Thoracic aorta (tissue), 2 donors: ENCODE measurements around the gene SH3PXD2A. TPM values are rescaled to one million over a fixed set of nuclear protein-coding genes. Genes with fewer than 3 reads are reported as not detected.

Source experiments
- ATAC-seq: fragments of 150-250 bp; one replicate; pipeline ENCODE4 v1.8.0; 2017; ENCODE audit warnings: low read depth; ENCODE audit not compliant: insufficient number of reproducible peaks, low FRiP score
- DNase-seq: peaks from one replicate; pipeline ENCODE4 v3.0.0-alpha.2; 2020; ENCODE audit warnings: low spot score
- H3K27ac ChIP-seq, 2 donors: fragments of 200-600 bp; sonication (generic); 1 replicate in 1 of 2; 2 replicates in 1 of 2; pipeline ENCODE4 v1.5.1; 2016; ENCODE audit warnings: mild to moderate bottlenecking in 2 of 2, moderate library complexity in 2 of 2
- H3K27me3 ChIP-seq: fragments of 200-600 bp; sonication (generic); replicated peaks from 2 replicates; pipeline ENCODE4 v1.6.0; 2016; ENCODE audit warnings: mild to moderate bottlenecking; ENCODE audit not compliant: insufficient read depth
- H3K36me3 ChIP-seq: fragments of 200-600 bp; sonication (generic); one replicate; pipeline ENCODE4 v1.5.1; 2016
- H3K4me1 ChIP-seq, 2 donors: fragments of 200-600 bp; sonication (generic); 1 replicate in 1 of 2; 2 replicates in 1 of 2; pipeline versions ENCODE4 v1.5.1 to v1.6.0; 2016; ENCODE audit warnings: low read depth in 2 of 2, mild to moderate bottlenecking in 1 of 2; ENCODE audit not compliant: control insufficient read depth in 1 of 2
- H3K4me3 ChIP-seq: fragments of 200-600 bp; sonication (generic); 2 replicates; pipeline ENCODE4 v1.5.1; 2016; ENCODE audit warnings: mild to moderate bottlenecking
- H3K9me3 ChIP-seq: fragments of 200-600 bp; sonication (generic); 2 replicates; pipeline ENCODE4 v1.5.1; 2016
- total RNA-seq, 2 donors: library from RNA; depleted of rRNA; stranded (reverse); fragments of >200 nt; gene quantifications; one replicate each; pipeline versions ENCODE4 v1.1.0 to v1.2.3, GENCODE V29; 2016
- TF ChIP-seq, protein P1 (sequence below): fragments of 200-600 bp; sonication (generic); IDR thresholded peaks from one replicate; pipeline ENCODE4 v1.5.1; 2019; ENCODE audit warnings: antibody characterized with exemption

Gene SH3PXD2A
- total RNA-seq, 2 donors from 2014 or later, result 28.3 to 51.5 TPM

DNA sequence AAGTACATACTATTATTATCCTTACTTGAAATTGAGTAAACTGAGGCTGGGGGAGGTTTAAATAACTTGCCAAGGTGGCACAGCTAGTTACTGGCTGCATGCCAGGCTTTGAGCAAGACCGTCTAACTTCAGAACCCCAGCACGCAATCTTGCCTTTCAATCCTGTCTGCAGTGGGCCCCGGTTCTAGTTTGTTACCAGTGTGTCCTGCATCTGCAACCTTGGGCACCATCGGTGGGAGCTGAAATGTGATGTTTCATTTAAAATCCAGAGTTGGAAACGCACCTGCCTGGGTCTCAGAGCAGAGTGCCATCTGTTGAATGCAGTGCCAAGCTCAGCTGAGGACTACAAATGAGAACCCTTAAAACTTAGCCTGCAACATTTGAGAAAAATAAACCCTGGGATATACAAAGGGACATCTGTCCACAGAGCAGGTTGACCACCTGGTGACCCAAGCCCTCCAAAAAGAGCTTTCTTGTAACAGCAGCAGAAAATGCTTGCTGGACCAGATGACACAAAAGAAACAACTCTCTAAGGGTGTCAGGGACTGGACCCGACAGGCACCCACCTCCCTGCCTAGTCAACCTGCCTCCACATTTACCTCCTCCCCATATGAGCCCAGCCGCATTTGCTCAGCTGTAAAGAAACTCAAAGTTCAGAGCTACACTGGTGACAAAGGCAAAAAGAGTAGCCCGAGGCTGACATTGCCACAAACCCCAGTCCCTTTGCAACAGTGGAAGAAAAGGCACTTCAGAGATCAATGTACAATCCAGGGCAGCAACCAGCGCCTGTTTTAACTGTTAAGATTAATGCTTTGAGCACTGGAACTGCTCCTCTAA lies 1.7 kb downstream of the SH3PXD2A start:
- Histone ChIP-seq H3K4me1 (peaks cover 19 to 65% of the 10 kb centered on the region in 2 donors), H3K4me3 (peak overlapping the region; percentile 81), H3K9me3 (no peaks in the 10 kb centered on the region), H3K27me3 (no peaks in the 10 kb centered on the region), H3K36me3 (no peaks in the 10 kb centered on the region), H3K27ac (no peak overlapping the region)
- ATAC-seq, result no peak
- TF ChIP-seq, protein P1, sequence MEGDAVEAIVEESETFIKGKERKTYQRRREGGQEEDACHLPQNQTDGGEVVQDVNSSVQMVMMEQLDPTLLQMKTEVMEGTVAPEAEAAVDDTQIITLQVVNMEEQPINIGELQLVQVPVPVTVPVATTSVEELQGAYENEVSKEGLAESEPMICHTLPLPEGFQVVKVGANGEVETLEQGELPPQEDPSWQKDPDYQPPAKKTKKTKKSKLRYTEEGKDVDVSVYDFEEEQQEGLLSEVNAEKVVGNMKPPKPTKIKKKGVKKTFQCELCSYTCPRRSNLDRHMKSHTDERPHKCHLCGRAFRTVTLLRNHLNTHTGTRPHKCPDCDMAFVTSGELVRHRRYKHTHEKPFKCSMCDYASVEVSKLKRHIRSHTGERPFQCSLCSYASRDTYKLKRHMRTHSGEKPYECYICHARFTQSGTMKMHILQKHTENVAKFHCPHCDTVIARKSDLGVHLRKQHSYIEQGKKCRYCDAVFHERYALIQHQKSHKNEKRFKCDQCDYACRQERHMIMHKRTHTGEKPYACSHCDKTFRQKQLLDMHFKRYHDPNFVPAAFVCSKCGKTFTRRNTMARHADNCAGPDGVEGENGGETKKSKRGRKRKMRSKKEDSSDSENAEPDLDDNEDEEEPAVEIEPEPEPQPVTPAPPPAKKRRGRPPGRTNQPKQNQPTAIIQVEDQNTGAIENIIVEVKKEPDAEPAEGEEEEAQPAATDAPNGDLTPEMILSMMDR, result no peak
- DNase-seq, result no peak

DNA sequence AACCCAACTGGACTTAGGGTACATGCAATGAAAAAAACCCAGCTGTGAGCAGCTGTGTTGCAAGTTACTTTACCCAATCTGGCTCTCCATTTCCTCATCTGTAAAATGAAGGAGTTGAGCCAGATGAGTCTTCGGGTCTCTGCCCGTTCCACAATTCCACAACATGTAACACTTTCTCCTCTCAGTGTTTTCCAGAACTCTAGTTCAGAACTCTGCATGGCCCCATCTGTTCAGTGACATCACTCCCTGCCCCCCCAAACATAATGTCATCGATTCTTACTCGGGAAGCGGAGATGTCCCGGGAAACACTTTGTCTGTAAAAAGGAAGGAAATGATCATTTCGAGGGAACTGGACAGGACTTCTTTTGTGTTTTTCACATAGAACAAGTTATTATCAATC lies 2.5 kb downstream of the SH3PXD2A start:
- H3K9me3 ChIP-seq, result no peaks in the 10 kb centered on the region
- peaks cover 19 to 65% of the 10 kb centered on the region in 2 donors for H3K4me1 ChIP-seq
- TF ChIP-seq, protein P1, result no peak
- H3K4me3 ChIP-seq, result no peak overlapping the region
- DNase-seq, result no peak
- H3K27ac ChIP-seq, result peak overlapping the region in 1 of 2 donors; percentile 21
- no peaks in the 10 kb centered on the region for H3K27me3 ChIP-seq
- no peaks in the 10 kb centered on the region for H3K36me3 ChIP-seq
- no peak for ATAC-seq

GRCh38 chr10:103852189-103852711 lies 3.1 kb downstream of the SH3PXD2A start:
- H3K36me3 ChIP-seq, result no peaks in the 10 kb centered on the region
- ATAC-seq (no peak), DNase-seq (no peak)
- H3K27me3 ChIP-seq, result no peaks in the 10 kb centered on the region
- TF ChIP-seq, protein P1, result no peak
- H3K27ac ChIP-seq, result peak overlapping the region in 1 of 2 donors; percentile 21
- peaks cover 19 to 65% of the 10 kb centered on the region in 2 donors for H3K4me1 ChIP-seq
- no peaks in the 10 kb centered on the region for H3K9me3 ChIP-seq
- no peak overlapping the region for H3K4me3 ChIP-seq

DNA sequence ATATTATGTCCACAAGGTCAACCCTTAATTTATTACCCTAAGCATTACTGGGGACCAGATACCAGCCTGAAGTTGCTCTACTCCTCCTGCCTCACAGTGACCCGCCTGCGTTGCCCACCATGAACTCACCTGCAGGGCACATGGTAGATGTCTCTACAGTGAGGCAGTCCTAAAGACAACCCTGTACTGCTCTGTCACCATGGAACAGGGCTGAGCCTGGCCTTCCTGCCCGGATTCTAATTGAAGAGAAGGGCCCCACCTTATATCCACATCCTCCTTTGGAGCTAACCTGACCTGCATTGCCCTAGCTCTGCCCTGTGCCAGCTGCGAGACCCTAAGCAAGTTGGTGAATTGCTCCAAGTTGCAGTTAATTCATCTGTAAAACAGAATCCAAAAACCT lies 4.1 kb downstream of the SH3PXD2A start:
- Histone ChIP-seq H3K36me3 (no peaks in the 10 kb centered on the region), H3K9me3 (no peaks in the 10 kb centered on the region), H3K27me3 (no peaks in the 10 kb centered on the region), H3K27ac (no peak overlapping the region), H3K4me3 (no peak overlapping the region), H3K4me1 (peaks cover 19 to 64% of the 10 kb centered on the region in 2 donors)
- DNase-seq (no peak), ATAC-seq (no peak)
- TF ChIP-seq, protein P1, result no peak

DNA sequence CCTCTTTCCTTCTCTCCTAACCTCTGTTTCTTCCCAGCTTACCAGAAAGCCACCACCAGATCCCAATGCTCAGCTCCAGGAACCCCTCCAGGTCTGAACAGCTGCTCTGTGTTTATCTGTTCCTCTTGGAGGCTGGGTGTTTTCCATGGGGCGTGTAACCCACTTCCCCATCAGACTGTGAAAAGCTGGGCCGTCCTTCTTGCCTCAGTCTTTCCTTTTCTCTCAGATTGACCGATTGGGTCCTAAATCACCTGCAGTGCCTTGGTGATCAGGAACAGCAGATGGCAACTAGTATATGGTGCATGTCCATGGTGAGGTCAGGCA lies 4.8 kb downstream of the SH3PXD2A start:
- H3K27me3 ChIP-seq, result no peaks in the 10 kb centered on the region

More for the DNA sequence above, 4.8 kb downstream of the SH3PXD2A start:
- no peak for DNase-seq
- ATAC-seq, result no peak
- Histone ChIP-seq H3K4me1 (peaks cover 19 to 67% of the 10 kb centered on the region in 2 donors), H3K9me3 (no peaks in the 10 kb centered on the region), H3K27ac (peak overlapping the region; percentile 30 to 65), H3K4me3 (peak overlapping the region; percentile 40), H3K36me3 (no peaks in the 10 kb centered on the region)
- TF ChIP-seq, protein P1, result no peak
